ENCODE measurements around the gene CTXND1. TPM values are rescaled to one million over a fixed set of nuclear protein-coding genes. Genes with fewer than 3 reads are reported as not detected.

The CTXND1 gene
- polyA plus RNA-seq, 4 donors = 0.27 to 11.6 (median 10.7) TPM

DNA sequence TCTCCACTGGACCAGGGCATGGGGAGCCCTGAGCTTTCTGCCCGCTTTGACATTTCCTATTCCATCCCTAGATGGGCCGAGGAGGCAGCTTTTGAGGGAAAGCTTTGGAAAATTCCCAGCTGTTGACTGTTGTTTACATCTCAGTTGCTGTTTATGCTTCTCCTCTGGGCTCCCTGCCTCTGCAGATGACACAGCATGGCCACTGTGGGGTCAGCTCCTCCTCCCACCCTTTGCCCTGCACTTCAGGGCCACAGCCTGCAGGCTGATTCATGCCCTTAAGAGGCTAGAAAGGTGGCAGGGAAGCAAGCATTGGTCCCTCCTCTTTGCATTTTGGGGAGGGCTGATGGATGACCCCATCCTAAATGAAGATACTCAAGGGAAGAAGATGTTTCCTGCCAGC is 8.5 kb upstream of the CTXND1 start:
- no peak for DNase-seq (ENCODE audit: low read depth in 4 of 4, low spot score in 3 of 4)

GRCh38 chr15:80259942-80260510 is 8.0 kb upstream of the CTXND1 start:
- DNase-seq (ENCODE audit: low read depth in 4 of 4, low spot score in 3 of 4) = no peak

DNA sequence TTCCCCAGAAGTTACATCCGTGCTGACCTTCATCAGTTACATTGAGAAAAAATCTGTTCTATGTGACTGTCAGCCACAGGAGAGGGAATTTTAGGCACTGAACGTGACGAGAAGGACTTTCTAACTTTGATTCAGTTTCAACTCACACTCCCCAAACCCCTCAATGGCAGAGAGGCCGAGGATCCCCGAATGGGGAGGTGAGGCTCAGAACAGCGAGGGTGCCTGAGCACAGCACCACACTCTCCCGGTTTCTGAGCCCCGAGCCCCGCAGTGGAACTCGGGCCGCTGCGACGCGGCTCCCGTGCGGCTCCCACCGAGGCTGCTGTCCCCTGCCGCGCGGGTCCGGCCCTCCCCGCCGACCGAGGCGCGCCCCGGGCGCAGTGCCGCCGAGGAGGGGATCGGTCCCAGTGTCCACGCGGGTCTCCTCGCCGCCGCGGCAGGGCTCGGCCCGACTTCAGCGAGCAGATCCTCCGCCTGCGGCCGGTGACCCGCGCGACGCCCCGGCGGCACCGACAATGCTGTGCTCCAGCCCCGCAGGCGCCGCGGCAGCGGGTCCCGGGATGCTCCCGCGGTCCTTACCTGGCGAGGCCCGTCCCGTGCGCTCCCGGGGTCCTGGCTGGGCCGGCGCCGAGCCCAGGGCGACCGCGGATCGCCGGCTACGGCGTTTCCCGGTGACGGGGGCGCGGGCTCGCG is 439 bp downstream of the CTXND1 start:
- DNase-seq (ENCODE audit: low read depth in 4 of 4, low spot score in 3 of 4) = no peak

- DNase-seq (ENCODE audit: low read depth in 4 of 4, low spot score in 3 of 4) = no peak
Observed at GRCh38 chr15:80250614-80251427, 1.2 kb downstream of the CTXND1 start.

GRCh38 chr15:80249973-80250372 is 2.0 kb downstream of the CTXND1 start:
- DNase-seq (ENCODE audit: low read depth in 4 of 4, low spot score in 3 of 4) = no peak

GRCh38 chr15:80247320-80247719 is 4.7 kb downstream of the CTXND1 start:
- no peak for DNase-seq (ENCODE audit: low read depth in 4 of 4, low spot score in 3 of 4)

- no peak for DNase-seq (ENCODE audit: low read depth in 4 of 4, low spot score in 3 of 4)
Observed at GRCh38 chr15:80246425-80246894, 5.6 kb downstream of the CTXND1 start.

DNA sequence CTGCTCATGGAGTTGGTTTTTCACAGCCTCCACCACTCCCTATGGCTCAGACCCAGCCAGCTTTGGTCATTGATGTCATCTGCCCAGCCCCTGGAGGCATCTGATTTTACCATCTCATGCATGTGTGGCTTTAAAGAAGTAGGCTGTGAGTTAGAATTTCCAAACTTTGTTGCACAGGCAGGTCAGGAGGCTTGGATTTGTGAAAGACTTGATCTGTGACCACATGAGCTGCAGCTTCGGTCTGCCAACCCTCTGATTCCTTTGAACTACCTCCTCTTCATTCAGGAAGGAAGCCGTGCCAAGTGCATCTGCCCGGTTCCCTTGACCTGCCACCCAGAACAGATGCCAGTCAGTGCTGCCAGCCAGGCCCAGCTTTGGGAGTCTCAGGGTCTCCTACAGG is 9.2 kb downstream of the CTXND1 start:
- DNase-seq (ENCODE audit: low read depth in 4 of 4, low spot score in 3 of 4) = no peak

DNA sequence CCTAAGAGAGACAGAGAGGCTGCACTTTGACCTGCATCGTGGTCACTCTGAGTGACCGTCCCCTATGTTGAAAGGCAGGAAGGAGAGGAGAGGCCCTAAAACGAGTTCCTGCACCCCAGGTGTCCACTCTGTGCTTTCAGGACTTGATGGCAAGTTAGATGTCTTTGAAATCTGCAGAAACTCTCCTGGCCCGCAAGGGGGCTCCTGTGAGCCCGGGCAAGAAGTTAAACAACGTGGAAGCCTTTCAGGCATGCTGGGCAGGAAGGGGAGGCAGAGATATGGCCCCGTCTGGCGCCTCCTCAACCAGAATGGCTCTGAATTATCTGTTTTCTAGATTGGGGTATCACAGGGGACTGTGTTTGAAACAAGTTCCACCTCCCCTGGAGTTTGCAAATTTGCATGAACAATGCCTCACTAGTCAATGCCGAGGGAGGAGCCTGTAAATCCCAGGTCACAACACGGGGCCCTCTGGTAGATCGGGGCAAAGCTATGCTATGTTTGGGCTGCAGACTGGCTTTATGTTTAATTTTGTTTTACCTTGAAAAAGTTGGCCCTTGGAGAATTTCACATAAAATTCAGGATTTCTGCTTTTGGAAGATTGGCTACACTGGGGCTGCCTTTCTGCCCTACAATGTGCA is 9.8 kb downstream of the CTXND1 start:
- DNase-seq (ENCODE audit: low read depth in 4 of 4, low spot score in 3 of 4) = no peak

DNA sequence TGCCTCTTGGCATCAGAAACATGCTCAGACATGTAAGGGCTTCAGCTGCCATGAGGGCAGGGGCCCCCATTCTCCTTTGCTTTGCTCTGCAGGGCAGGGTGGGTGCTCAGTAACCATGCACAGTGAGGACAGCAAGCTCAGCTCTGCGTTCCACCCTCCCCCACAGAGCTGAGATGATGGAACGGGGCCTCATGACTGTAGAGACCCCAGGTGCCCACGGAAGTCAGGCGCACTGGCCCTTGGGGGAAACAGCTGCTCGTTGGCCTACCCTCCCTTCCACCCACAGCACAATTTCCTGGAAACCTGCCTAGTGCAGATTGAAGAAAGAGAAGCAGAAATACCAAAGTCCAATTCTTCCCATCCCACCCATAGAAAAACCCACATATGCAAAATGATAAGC is 10.5 kb downstream of the CTXND1 start:
- no peak for DNase-seq (ENCODE audit: low read depth in 4 of 4, low spot score in 3 of 4)

GRCh38 chr15:80240276-80240675 is 11.7 kb downstream of the CTXND1 start:
- DNase-seq (ENCODE audit: low read depth in 4 of 4, low spot score in 3 of 4) = no peak

- no peak for DNase-seq (ENCODE audit: low read depth in 4 of 4, low spot score in 3 of 4)
Observed at GRCh38 chr15:80234883-80235282, 17.1 kb downstream of the CTXND1 start.

DNA sequence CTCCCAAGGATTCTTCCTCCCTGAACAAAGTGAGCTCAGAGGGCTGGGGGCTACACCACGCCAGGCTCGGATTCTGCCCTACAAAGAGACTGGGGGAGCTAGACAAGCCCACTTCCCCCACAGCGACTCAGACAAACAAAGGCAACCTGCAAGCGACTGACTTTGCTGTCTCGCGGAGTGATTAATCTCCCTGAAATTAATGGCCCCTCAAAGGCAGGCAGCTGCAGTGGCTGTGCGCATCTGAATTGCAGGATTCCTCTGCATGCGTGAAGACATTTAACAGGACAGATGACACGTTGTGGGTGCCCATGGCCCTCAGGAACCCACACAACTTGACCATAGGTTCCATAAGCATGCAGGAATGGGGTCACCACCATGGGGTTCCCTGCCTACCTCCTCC is 18.4 kb downstream of the CTXND1 start:
- peak in 1 of 4 donors; percentile 52 for DNase-seq (ENCODE audit: low read depth in 4 of 4, low spot score in 3 of 4)

DNA sequence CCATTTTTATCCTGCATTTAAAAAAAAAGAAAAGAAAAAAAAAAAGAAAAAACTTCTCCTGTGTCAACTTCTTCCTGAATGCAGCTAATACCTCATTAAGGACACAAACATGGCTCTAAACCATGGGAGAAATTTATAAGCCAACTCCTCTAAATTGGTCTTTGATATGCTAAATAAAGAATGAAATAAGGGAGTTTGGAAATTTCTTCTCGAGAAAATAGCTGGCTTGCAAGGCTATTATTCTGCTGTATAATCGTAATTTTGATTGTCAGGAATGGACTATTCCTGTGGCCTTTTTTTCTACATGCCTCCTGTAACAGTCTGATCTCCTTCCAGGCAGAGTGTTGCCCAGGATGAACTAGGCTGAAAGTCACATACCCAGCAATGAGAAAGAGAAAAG is 20.6 kb downstream of the CTXND1 start:
- no peak for DNase-seq (ENCODE audit: low read depth in 4 of 4, low spot score in 3 of 4)

DNA sequence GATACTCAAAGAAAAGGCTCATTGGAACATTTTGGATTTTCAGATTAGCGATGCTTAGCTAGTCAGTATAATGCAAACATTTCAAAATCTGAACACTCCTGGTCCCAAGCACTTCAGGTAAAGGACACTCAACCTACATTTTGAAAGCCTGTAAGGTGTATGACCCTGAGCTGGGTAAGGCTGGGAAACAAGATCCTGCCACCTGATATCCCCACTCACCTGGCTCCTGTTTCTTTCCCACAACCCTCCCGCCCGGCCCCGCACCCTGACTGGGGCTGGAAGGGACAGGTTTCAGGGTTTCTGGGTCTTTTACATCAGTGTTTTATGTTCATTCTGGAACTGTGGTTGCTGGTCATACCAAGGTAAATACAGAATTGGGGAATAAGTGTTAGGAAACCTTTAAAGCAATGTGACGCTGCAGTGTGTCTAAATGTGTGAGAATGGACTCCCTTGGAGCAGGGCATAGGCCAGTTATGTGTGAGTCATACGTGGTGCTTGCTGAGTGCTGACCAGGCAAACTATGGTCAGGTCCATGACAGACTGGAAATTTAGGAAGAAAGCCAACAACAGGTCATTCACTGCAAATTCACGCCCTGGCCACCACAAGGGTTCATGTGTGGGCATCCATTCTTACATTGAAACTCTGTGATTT is 22.9 kb downstream of the CTXND1 start:
- DNase-seq (ENCODE audit: low read depth in 4 of 4, low spot score in 3 of 4) = no peak

DNA sequence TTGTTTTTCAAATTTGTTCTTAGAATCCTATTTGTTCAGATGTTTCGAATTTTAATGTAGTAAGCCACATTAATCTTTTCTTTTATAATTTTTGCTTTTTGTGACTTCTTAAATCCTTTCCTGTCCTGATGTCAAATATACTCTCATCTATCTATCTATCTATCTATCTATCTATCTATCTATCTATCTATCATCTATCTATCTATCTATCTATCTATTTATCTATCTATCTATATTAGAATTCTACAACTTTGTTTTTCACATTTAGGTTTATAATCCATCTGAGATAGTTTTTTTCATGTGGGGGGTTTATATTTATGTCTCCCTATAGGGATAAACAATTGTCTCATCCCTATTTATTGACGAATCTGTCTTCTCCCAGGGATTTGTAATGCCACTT is 32.1 kb downstream of the CTXND1 start:
- no peak for DNase-seq (ENCODE audit: low read depth in 4 of 4, low spot score in 3 of 4)

- no peak for DNase-seq (ENCODE audit: low read depth in 4 of 4, low spot score in 3 of 4)
Observed at GRCh38 chr15:80217327-80217900, 34.6 kb downstream of the CTXND1 start.

DNA sequence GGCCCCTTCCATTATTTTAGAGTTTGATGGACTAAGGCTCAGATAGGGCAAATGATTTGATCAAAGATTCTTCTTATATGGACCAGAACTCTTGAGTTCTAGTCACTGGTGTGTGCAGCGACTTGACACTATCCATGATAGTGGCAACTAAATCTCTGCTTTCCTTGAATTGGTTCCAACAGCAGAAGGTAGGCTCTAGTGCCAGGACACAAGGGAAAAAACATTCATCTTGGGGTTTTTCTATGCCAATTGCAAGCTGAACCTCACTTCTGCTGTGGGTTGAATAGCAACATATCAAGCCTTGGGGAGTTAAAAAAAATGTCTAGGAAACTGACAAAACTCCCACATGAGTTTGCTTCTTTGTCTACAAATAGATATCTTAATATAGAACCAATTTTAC is 35.1 kb downstream of the CTXND1 start:
- DNase-seq (ENCODE audit: low read depth in 4 of 4, low spot score in 3 of 4) = no peak

DNA sequence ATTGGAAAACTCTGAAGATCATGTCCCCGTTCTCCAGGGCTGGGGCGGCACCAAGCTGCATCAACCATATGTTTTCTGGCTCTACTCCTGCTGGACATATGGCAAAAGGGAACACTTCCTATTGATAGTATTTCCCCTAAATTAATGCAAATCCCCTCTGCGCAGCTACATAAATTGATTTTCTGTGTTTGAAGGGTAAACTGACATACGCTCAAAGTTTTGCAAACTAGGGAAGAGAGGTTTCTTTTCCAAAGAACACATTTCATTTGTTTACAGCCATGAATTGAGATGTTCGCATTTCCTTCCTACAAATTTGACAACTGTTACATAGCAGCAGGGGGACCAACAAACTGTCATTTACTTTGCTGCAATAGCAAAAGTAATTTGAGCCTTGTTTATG is 35.9 kb downstream of the CTXND1 start:
- no peak for DNase-seq (ENCODE audit: low read depth in 4 of 4, low spot score in 3 of 4)

GRCh38 chr15:80214910-80215309 is 37.1 kb downstream of the CTXND1 start:
- no peak for DNase-seq (ENCODE audit: low read depth in 4 of 4, low spot score in 3 of 4)

All from left renal pelvis (tissue), 4 donors.